ACC112 (cell line): ENCODE measurements around the gene TCF12.
"Not testable (repeated sequence)": the region's sequence is repeated elsewhere in the genome, so short reads cannot be mapped to it uniquely, and the experiment has no call there.

ENCODE experiments used
- H2AFZ ChIP-seq: fragments of 200-600 bp; sonication (generic); one replicate; pipeline ENCODE4 v1.6.0; 2017; ENCODE audit warnings: antibody characterized with exemption, low read length; ENCODE audit not compliant: unreplicated experiment
- H3K27ac ChIP-seq: fragments of 200-600 bp; sonication (generic); 2 replicates; pipeline ENCODE4 v1.5.1; 2014; ENCODE audit warnings: low read depth, mild to moderate bottlenecking, antibody characterized with exemption, low read length, moderate library complexity
- H3K27me3 ChIP-seq: fragments of 200-600 bp; sonication (generic); 2 replicates; pipeline ENCODE4 v1.6.1; 2014; ENCODE audit warnings: mild to moderate bottlenecking, antibody characterized with exemption, low read length, moderate library complexity, mixed read lengths; ENCODE audit not compliant: insufficient read depth
- H3K36me3 ChIP-seq: fragments of 200-600 bp; sonication (generic); 2 replicates; pipeline ENCODE4 v1.6.1; 2016; ENCODE audit warnings: mild to moderate bottlenecking, antibody characterized with exemption, low read length, moderate library complexity, mixed read lengths; ENCODE audit not compliant: insufficient read depth
- H3K4me1 ChIP-seq: fragments of 200-600 bp; sonication (generic); one replicate; pipeline ENCODE4 v1.6.1; 2016; ENCODE audit warnings: low read length, mixed read lengths; ENCODE audit not compliant: insufficient read depth, unreplicated experiment, control insufficient read depth
- H3K4me3 ChIP-seq: fragments of 200-600 bp; sonication (generic); 2 replicates; pipeline ENCODE4 v1.5.1; 2014; ENCODE audit warnings: mild to moderate bottlenecking, low read depth, low read length
- H3K79me2 ChIP-seq: fragments of 200-600 bp; sonication (generic); one replicate; pipeline ENCODE4 v1.6.0; 2016; ENCODE audit warnings: low read length; ENCODE audit not compliant: control insufficient read depth, unreplicated experiment, insufficient read depth

TCF12 gene

GRCh38 chr15:56989411-56989924 is 71.0 kb downstream of the TCF12 start:
- no peak overlapping the region for H3K4me3 ChIP-seq
- no peak overlapping the region for H3K27ac ChIP-seq

GRCh38 chr15:56991017-56991416 is 72.6 kb downstream of the TCF12 start:
- Histone ChIP-seq H2AFZ (no peak overlapping the region), H3K27me3 (no peaks in the 10 kb centered on the region), H3K79me2 (peaks cover 59% of the 10 kb centered on the region), H3K36me3 (peaks cover 10% of the 10 kb centered on the region; the same call in 1 of the 2 replicates), H3K4me1 (peaks cover 14% of the 10 kb centered on the region), H3K27ac (no peak overlapping the region), H3K4me3 (no peak overlapping the region)

More at GRCh38 chr15:56989411-56989924, 71.0 kb downstream of the TCF12 start:
- Histone ChIP-seq H3K27me3 (no peaks in the 10 kb centered on the region), H3K4me1 (peaks cover 30% of the 10 kb centered on the region), H2AFZ (no peak overlapping the region), H3K36me3 (peaks cover 10% of the 10 kb centered on the region; the same call in 1 of the 2 replicates), H3K79me2 (peaks cover 60% of the 10 kb centered on the region)

- peaks cover 47% of the 10 kb centered on the region for H3K79me2 ChIP-seq
- peaks cover 8% of the 10 kb centered on the region for H3K4me1 ChIP-seq
- H3K27ac ChIP-seq, result no peak overlapping the region
- H3K27me3 ChIP-seq, result no peaks in the 10 kb centered on the region
- no peak overlapping the region for H2AFZ ChIP-seq
- peaks cover 10% of the 10 kb centered on the region; the same call in 1 of the 2 replicates for H3K36me3 ChIP-seq
- no peak overlapping the region for H3K4me3 ChIP-seq
Measured at GRCh38 chr15:56992725-56993124, 74.3 kb downstream of the TCF12 start.

GRCh38 chr15:56994280-56994679 is 75.8 kb downstream of the TCF12 start:
- Histone ChIP-seq H3K27me3 (no peaks in the 10 kb centered on the region), H3K27ac (no peak overlapping the region), H3K4me3 (no peak overlapping the region), H3K36me3 (peaks cover 10% of the 10 kb centered on the region; the same call in 1 of the 2 replicates), H2AFZ (no peak overlapping the region), H3K79me2 (peaks cover 34% of the 10 kb centered on the region), H3K4me1 (peaks cover 5% of the 10 kb centered on the region)

- H3K79me2 ChIP-seq, result peaks cover 20% of the 10 kb centered on the region
- H2AFZ ChIP-seq, result no peak overlapping the region
- peaks cover 10% of the 10 kb centered on the region; the same call in 1 of the 2 replicates for H3K36me3 ChIP-seq
- H3K27ac ChIP-seq, result no peak overlapping the region
- no peak overlapping the region for H3K4me3 ChIP-seq
- no peaks in the 10 kb centered on the region for H3K4me1 ChIP-seq
- no peaks in the 10 kb centered on the region for H3K27me3 ChIP-seq
Measured at GRCh38 chr15:56996093-56996492, 77.6 kb downstream of the TCF12 start.

GRCh38 chr15:56996746-56997470 is 78.5 kb downstream of the TCF12 start:
- Histone ChIP-seq H3K4me3 (no peak overlapping the region), H3K79me2 (peaks cover 19% of the 10 kb centered on the region), H3K4me1 (no peaks in the 10 kb centered on the region), H2AFZ (no peak overlapping the region), H3K36me3 (peaks cover 10% of the 10 kb centered on the region; the same call in 1 of the 2 replicates), H3K27ac (no peak overlapping the region), H3K27me3 (no peaks in the 10 kb centered on the region)

- H2AFZ ChIP-seq, result no peak overlapping the region
- no peaks in the 10 kb centered on the region for H3K27me3 ChIP-seq
- H3K27ac ChIP-seq, result no peak overlapping the region
- H3K36me3 ChIP-seq, result no peaks in the 10 kb centered on the region
- peaks cover 25% of the 10 kb centered on the region for H3K79me2 ChIP-seq
- no peak overlapping the region for H3K4me3 ChIP-seq
- H3K4me1 ChIP-seq, result peaks cover 15% of the 10 kb centered on the region
Measured at GRCh38 chr15:57003418-57003817, 85.0 kb downstream of the TCF12 start.

- Histone ChIP-seq H3K79me2 (peaks cover 35% of the 10 kb centered on the region), H2AFZ (no peak overlapping the region), H3K27me3 (no peaks in the 10 kb centered on the region), H3K27ac (no peak overlapping the region), H3K36me3 (no peaks in the 10 kb centered on the region), H3K4me3 (no peak overlapping the region), H3K4me1 (peaks cover 15% of the 10 kb centered on the region)
Measured at GRCh38 chr15:57005244-57005643, 86.8 kb downstream of the TCF12 start.

- Histone ChIP-seq H3K4me1 (peaks cover 11% of the 10 kb centered on the region), H3K79me2 (peaks cover 35% of the 10 kb centered on the region)
- not testable (repeated sequence) for H3K36me3 ChIP-seq, H3K27ac ChIP-seq, H2AFZ ChIP-seq, H3K4me3 ChIP-seq, H3K27me3 ChIP-seq
Measured at GRCh38 chr15:57007797-57008196, 89.4 kb downstream of the TCF12 start.

- Histone ChIP-seq H3K27ac (no peak overlapping the region), H3K79me2 (peaks cover 43% of the 10 kb centered on the region), H3K36me3 (no peaks in the 10 kb centered on the region), H2AFZ (no peak overlapping the region), H3K4me3 (no peak overlapping the region), H3K4me1 (peaks cover 5% of the 10 kb centered on the region), H3K27me3 (no peaks in the 10 kb centered on the region)
Measured at GRCh38 chr15:57010724-57011123, 92.3 kb downstream of the TCF12 start.

GRCh38 chr15:57012556-57012955 is 94.1 kb downstream of the TCF12 start:
- Histone ChIP-seq H3K36me3 (no peaks in the 10 kb centered on the region), H2AFZ (no peak overlapping the region), H3K79me2 (peaks cover 43% of the 10 kb centered on the region), H3K4me1 (peaks cover 8% of the 10 kb centered on the region), H3K27ac (no peak overlapping the region), H3K4me3 (no peak overlapping the region), H3K27me3 (no peaks in the 10 kb centered on the region)
